ENCODE results near the gene GRIP1.

GRIP1 gene

DNA sequence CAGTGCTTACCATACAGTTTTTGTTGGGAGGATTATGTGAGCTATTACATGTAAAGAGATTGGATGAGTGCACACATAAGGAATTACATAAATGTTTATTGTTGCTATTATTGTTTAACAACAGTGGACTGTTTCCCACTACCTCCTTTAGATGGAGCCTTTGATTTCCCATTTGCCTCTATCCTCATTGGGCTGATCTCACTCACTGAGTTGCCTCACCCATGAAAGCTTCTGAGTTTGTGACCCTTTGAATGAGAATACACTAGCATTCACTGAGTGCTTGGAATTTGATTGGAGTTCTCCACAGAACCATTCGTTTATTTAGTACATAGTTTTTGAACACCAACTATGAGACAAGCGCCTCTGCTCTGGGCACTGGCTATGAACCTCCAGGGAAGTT is 255.6 kb downstream of the GRIP1 start:
- no peak overlapping the region for H3K4me3 ChIP-seq (ENCODE audit: low read depth, low read length)
- TF ChIP-seq, protein P1, sequence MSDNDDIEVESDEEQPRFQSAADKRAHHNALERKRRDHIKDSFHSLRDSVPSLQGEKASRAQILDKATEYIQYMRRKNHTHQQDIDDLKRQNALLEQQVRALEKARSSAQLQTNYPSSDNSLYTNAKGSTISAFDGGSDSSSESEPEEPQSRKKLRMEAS (IDR thresholded peaks at IDR 0.05; ENCODE audit: low read depth, low read length) = no peak
- TF ChIP-seq POLR2A (IDR thresholded peaks at IDR 0.05; ENCODE audit: extremely low read depth, insufficient read length) (no peak), CTCF (IDR thresholded peaks at IDR 0.05; ENCODE audit: low read depth, low read length) (no peak), MYC (IDR thresholded peaks at IDR 0.05; ENCODE audit: low read depth, low read length) (no peak)
- DNase-seq (ENCODE audit: low read depth) = no peak

GRCh38 chr12:66418908-66419307 is 260.0 kb downstream of the GRIP1 start:
- H3K4me3 ChIP-seq (ENCODE audit: low read depth, low read length) = no peak overlapping the region
- DNase-seq (ENCODE audit: low read depth) = no peak
- TF ChIP-seq MYC (IDR thresholded peaks at IDR 0.05; ENCODE audit: low read depth, low read length) = no peak
- no peak for TF ChIP-seq CTCF (IDR thresholded peaks at IDR 0.05; ENCODE audit: low read depth, low read length)
- TF ChIP-seq, protein P1 (IDR thresholded peaks at IDR 0.05; ENCODE audit: low read depth, low read length) = no peak
- TF ChIP-seq POLR2A (IDR thresholded peaks at IDR 0.05; ENCODE audit: extremely low read depth, insufficient read length) = no peak

- no peak overlapping the region for H3K4me3 ChIP-seq (ENCODE audit: low read depth, low read length)
- no peak for DNase-seq (ENCODE audit: low read depth)
- TF ChIP-seq POLR2A (IDR thresholded peaks at IDR 0.05; ENCODE audit: extremely low read depth, insufficient read length) = no peak
- no peak for TF ChIP-seq CTCF (IDR thresholded peaks at IDR 0.05; ENCODE audit: low read depth, low read length)
- TF ChIP-seq MYC (IDR thresholded peaks at IDR 0.05; ENCODE audit: low read depth, low read length) = no peak
- TF ChIP-seq, protein P1 (IDR thresholded peaks at IDR 0.05; ENCODE audit: low read depth, low read length) = no peak
Measured at GRCh38 chr12:66417217-66417616, 261.7 kb downstream of the GRIP1 start.

GRCh38 chr12:66409195-66409871 is 269.5 kb downstream of the GRIP1 start:
- peak; percentile 89 for DNase-seq (ENCODE audit: low read depth)
- TF ChIP-seq POLR2A (IDR thresholded peaks at IDR 0.05; ENCODE audit: extremely low read depth, insufficient read length) = no peak
- no peak for TF ChIP-seq MYC (IDR thresholded peaks at IDR 0.05; ENCODE audit: low read depth, low read length)
- TF ChIP-seq, protein P1 (IDR thresholded peaks at IDR 0.05; ENCODE audit: low read depth, low read length) = no peak
- peak; percentile 62 for TF ChIP-seq CTCF (IDR thresholded peaks at IDR 0.05; ENCODE audit: low read depth, low read length)
- no peak overlapping the region for H3K4me3 ChIP-seq (ENCODE audit: low read depth, low read length)

DNA sequence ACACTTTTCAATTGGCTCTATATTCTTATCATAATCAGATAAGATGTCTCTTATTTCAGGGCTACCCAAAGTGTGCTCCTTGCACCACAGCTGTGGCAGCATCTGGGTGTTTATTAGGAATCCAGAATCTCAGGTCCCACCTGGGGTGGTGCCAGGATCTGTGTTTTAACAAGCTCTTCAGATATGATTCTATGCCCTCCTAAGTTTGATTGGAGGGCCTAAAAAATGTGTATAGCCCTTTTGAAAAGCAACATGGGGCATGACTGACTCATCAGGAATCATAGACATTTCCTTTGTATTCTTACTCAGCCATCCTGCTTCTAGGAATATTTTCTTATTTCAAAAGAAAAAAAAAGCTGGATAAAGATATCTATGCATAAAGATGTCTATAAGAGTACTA is 273.5 kb downstream of the GRIP1 start:
- TF ChIP-seq MYC (IDR thresholded peaks at IDR 0.05; ENCODE audit: low read depth, low read length) = no peak
- TF ChIP-seq, protein P1 (IDR thresholded peaks at IDR 0.05; ENCODE audit: low read depth, low read length) = no peak
- no peak for TF ChIP-seq POLR2A (IDR thresholded peaks at IDR 0.05; ENCODE audit: extremely low read depth, insufficient read length)
- no peak for TF ChIP-seq CTCF (IDR thresholded peaks at IDR 0.05; ENCODE audit: low read depth, low read length)
- no peak overlapping the region for H3K4me3 ChIP-seq (ENCODE audit: low read depth, low read length)
- DNase-seq (ENCODE audit: low read depth) = no peak

All from NB4 (cell line).